NB4 (cell line): ENCODE data around the gene EIF4B.

Experiments used
- CTCF ChIP-seq: IDR thresholded peaks from one replicate; pipeline ENCODE4 v1.5.1; 2012; ENCODE audit warnings: low read depth, low read length
- MYC ChIP-seq: IDR thresholded peaks from 2 replicates; pipeline ENCODE4 v1.6.1; 2011; ENCODE audit warnings: low read depth, low read length
- POLR2A ChIP-seq: IDR thresholded peaks from 2 replicates; pipeline ENCODE4 v1.6.1; 2011; ENCODE audit warnings: mild to moderate bottlenecking; ENCODE audit not compliant: insufficient read length; ENCODE audit errors: extremely low read depth

DNA sequence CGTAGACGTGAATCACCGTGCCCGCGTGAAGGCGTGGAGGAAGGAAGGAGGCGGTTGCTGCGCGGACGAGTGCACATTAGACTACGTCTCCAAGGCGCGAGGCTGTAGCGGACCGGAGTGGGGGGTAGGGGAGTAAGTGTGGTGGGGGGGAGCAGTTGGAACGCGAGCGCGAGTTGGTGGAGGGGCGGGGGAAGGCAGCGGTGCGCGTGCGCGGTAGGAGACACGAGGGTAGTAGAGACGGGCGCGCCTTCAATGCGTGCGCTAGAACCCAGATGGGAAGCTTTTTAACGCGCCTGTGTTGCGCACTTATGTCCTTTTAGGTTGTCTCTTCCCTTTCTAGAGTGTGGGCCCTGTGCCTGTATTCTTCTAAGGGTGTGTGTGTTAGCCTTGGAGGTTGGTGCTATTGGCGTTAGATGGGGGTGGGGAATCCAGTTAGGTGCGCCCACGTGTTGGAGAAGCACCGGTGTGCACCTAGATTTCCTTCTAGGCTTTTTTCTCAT lies 604 bp downstream of the EIF4B start:
- TF ChIP-seq CTCF (no peak), MYC (no peak; the same call in 1 of the 2 replicates), POLR2A (peak; percentile 57)
